ENCODE measurements around the gene PATL1. TPM values are rescaled to one million over a fixed set of nuclear protein-coding genes. Genes with fewer than 3 reads are reported as not detected.
"Not testable (repeated sequence)": the region's sequence is repeated elsewhere in the genome, so short reads cannot be mapped to it uniquely, and the experiment has no call there.

The PATL1 gene
- total and polyA plus RNA-seq, 2 donors (not counting 1 experiment from before 2014, with no cell fraction given), result 11.6 to 68.1 TPM

GRCh38 chr11:59706518-59707285 lies 37.9 kb upstream of the PATL1 start:
- Histone ChIP-seq H3K79me2 (ENCODE audit: control insufficient read depth, insufficient read depth, low read length) (no peaks in the 10 kb centered on the region), H3K4me3 (replicated peaks in 1 of 4; ENCODE audit: control extremely low read depth in 1 of 4, insufficient read depth in 1 of 4, low read depth in 3 of 4, low read length in 4 of 4) (no peak overlapping the region), H3K9me3 (ENCODE audit: control insufficient read depth, insufficient read depth, low read depth, low read length) (no peaks in the 10 kb centered on the region), H3K4me2 (ENCODE audit: extremely low read depth, insufficient read depth, low read length) (no peak overlapping the region), H4K20me1 (ENCODE audit: control insufficient read depth, extremely low read depth, insufficient read depth, low read length) (no peaks in the 10 kb centered on the region), H3K36me3 (ENCODE audit: control insufficient read depth, insufficient read depth, low read length) (no peaks in the 10 kb centered on the region), H2AFZ (ENCODE audit: low read length) (no peak overlapping the region), H3K9ac (ENCODE audit: insufficient read depth, low read length) (no peak overlapping the region), H3K27ac (ENCODE audit: insufficient read depth, low read length) (peak overlapping the region; percentile 70), H3K27me3 (ENCODE audit: control insufficient read depth, insufficient read depth, low read length) (no peaks in the 10 kb centered on the region), H3K4me1 (ENCODE audit: control insufficient read depth, extremely low read depth, insufficient read depth, low read length) (no peaks in the 10 kb centered on the region)
- no peak for TF ChIP-seq EZH2 (IDR thresholded peaks at IDR 0.05; ENCODE audit: low read length, missing control alignments)
- TF ChIP-seq, protein P1, sequence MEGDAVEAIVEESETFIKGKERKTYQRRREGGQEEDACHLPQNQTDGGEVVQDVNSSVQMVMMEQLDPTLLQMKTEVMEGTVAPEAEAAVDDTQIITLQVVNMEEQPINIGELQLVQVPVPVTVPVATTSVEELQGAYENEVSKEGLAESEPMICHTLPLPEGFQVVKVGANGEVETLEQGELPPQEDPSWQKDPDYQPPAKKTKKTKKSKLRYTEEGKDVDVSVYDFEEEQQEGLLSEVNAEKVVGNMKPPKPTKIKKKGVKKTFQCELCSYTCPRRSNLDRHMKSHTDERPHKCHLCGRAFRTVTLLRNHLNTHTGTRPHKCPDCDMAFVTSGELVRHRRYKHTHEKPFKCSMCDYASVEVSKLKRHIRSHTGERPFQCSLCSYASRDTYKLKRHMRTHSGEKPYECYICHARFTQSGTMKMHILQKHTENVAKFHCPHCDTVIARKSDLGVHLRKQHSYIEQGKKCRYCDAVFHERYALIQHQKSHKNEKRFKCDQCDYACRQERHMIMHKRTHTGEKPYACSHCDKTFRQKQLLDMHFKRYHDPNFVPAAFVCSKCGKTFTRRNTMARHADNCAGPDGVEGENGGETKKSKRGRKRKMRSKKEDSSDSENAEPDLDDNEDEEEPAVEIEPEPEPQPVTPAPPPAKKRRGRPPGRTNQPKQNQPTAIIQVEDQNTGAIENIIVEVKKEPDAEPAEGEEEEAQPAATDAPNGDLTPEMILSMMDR (conservative IDR thresholded peaks at IDR 0.05 in 1 of 2, IDR thresholded peaks at IDR 0.05 in 1 of 2; ENCODE audit: low read depth in 1 of 2, low read length in 2 of 2), result no peak
- peak; percentile 41 to 91 for DNase-seq (ENCODE audit: low read depth in 2 of 2)

DNA sequence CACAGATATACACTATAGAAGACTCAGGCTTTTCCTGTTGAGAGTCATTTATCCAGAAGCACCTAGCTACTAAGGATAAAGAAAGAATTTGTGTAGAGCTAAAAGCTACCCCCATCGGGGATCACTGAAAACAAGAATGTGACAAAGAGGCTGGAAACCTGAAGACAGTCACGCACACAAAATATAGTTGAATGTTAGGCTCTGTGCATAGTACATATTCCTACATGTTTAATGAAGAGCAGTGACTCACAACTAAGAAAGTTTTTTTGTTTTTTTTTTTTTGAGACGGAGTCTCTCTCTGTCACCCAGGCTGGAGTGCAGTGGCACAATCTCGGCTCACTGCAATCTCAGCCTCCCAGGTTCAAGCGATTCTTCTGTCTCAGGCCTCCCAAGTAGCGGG lies 36.5 kb upstream of the PATL1 start:
- Histone ChIP-seq H3K36me3 (ENCODE audit: control insufficient read depth, insufficient read depth, low read length) (no peaks in the 10 kb centered on the region), H3K79me2 (ENCODE audit: control insufficient read depth, insufficient read depth, low read length) (no peaks in the 10 kb centered on the region), H3K4me1 (ENCODE audit: control insufficient read depth, extremely low read depth, insufficient read depth, low read length) (no peaks in the 10 kb centered on the region), H2AFZ (ENCODE audit: low read length) (no peak overlapping the region), H3K27me3 (ENCODE audit: control insufficient read depth, insufficient read depth, low read length) (no peaks in the 10 kb centered on the region), H3K4me2 (ENCODE audit: extremely low read depth, insufficient read depth, low read length) (no peak overlapping the region), H3K9ac (ENCODE audit: insufficient read depth, low read length) (no peak overlapping the region), H3K27ac (ENCODE audit: insufficient read depth, low read length) (no peak overlapping the region), H4K20me1 (ENCODE audit: control insufficient read depth, extremely low read depth, insufficient read depth, low read length) (no peaks in the 10 kb centered on the region), H3K4me3 (replicated peaks in 1 of 4; ENCODE audit: control extremely low read depth in 1 of 4, insufficient read depth in 1 of 4, low read depth in 3 of 4, low read length in 4 of 4) (no peak overlapping the region), H3K9me3 (ENCODE audit: control insufficient read depth, insufficient read depth, low read depth, low read length) (no peaks in the 10 kb centered on the region)
- DNase-seq (ENCODE audit: low read depth in 2 of 2), result peak in 1 of 2 donors; percentile 19
- TF ChIP-seq, protein P1 (conservative IDR thresholded peaks at IDR 0.05 in 1 of 2, IDR thresholded peaks at IDR 0.05 in 1 of 2; ENCODE audit: low read depth in 1 of 2, low read length in 2 of 2), result no peak
- TF ChIP-seq EZH2 (IDR thresholded peaks at IDR 0.05; ENCODE audit: low read length, missing control alignments), result no peak

DNA sequence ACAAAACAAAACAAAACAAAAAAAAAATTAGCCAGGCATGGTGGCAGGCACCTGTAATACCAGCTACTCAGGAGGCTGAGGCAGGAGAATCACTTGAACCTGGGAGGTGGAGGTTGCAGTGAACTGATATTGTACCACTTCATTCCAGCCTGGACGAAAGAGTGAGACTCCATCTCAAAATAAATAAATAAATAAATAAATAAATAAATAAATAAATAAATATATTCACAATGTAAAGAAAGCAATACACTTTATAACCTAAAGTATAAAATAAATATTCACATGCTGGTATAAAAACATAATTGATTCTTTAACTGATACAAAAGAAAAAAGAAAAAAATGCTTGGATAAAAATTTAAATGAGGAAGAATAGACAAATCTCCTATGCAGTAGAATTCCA lies 34.7 kb upstream of the PATL1 start:
- H3K4me1 ChIP-seq (ENCODE audit: control insufficient read depth, extremely low read depth, insufficient read depth, low read length); H3K9ac ChIP-seq (ENCODE audit: insufficient read depth, low read length); H3K27me3 ChIP-seq (ENCODE audit: control insufficient read depth, insufficient read depth, low read length); DNase-seq (ENCODE audit: low read depth in 2 of 2); H3K36me3 ChIP-seq (ENCODE audit: control insufficient read depth, insufficient read depth, low read length); H3K4me3 ChIP-seq (replicated peaks in 1 of 4; ENCODE audit: control extremely low read depth in 1 of 4, insufficient read depth in 1 of 4, low read depth in 3 of 4, low read length in 4 of 4); H3K79me2 ChIP-seq (ENCODE audit: control insufficient read depth, insufficient read depth, low read length); H2AFZ ChIP-seq (ENCODE audit: low read length); H3K9me3 ChIP-seq (ENCODE audit: control insufficient read depth, insufficient read depth, low read depth, low read length); H3K4me2 ChIP-seq (ENCODE audit: extremely low read depth, insufficient read depth, low read length); H4K20me1 ChIP-seq (ENCODE audit: control insufficient read depth, extremely low read depth, insufficient read depth, low read length); H3K27ac ChIP-seq (ENCODE audit: insufficient read depth, low read length): not testable (repeated sequence)

DNA sequence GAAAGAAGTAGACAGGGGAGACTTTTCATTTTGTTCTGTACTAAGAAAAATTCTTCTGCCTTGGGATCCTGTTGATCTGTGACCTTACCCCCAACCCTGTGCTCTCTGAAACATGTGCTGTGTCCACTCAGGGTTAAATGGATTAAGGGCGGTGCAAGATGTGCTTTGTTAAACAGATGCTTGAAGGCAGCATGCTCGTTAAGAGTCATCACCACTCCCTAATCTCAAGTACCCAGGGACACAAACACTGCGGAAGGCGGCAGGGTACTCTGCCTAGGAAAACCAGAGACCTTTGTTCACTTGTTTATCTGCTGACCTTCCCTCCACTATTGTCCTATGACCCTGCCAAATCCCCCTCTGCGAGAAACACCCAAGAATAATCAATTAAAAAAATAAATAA lies 31.3 kb upstream of the PATL1 start:
- not testable (repeated sequence) for H3K79me2 ChIP-seq (ENCODE audit: control insufficient read depth, insufficient read depth, low read length); H3K27me3 ChIP-seq (ENCODE audit: control insufficient read depth, insufficient read depth, low read length); H3K9me3 ChIP-seq (ENCODE audit: control insufficient read depth, insufficient read depth, low read depth, low read length); H3K27ac ChIP-seq (ENCODE audit: insufficient read depth, low read length); H3K4me2 ChIP-seq (ENCODE audit: extremely low read depth, insufficient read depth, low read length); H2AFZ ChIP-seq (ENCODE audit: low read length); H3K36me3 ChIP-seq (ENCODE audit: control insufficient read depth, insufficient read depth, low read length); H3K9ac ChIP-seq (ENCODE audit: insufficient read depth, low read length); H3K4me3 ChIP-seq (replicated peaks in 1 of 4; ENCODE audit: control extremely low read depth in 1 of 4, insufficient read depth in 1 of 4, low read depth in 3 of 4, low read length in 4 of 4); H4K20me1 ChIP-seq (ENCODE audit: control insufficient read depth, extremely low read depth, insufficient read depth, low read length); H3K4me1 ChIP-seq (ENCODE audit: control insufficient read depth, extremely low read depth, insufficient read depth, low read length); DNase-seq (ENCODE audit: low read depth in 2 of 2)

Measured in fibroblast of lung (primary cell).